ENCODE results near the gene ASTN1. TPM values are rescaled to one million over a fixed set of nuclear protein-coding genes. Genes with fewer than 3 reads are reported as not detected.

The ASTN1 gene
- total RNA-seq, 4 donors from 2014 or later, result 1.2 to 2.2 (median 1.6) TPM

DNA sequence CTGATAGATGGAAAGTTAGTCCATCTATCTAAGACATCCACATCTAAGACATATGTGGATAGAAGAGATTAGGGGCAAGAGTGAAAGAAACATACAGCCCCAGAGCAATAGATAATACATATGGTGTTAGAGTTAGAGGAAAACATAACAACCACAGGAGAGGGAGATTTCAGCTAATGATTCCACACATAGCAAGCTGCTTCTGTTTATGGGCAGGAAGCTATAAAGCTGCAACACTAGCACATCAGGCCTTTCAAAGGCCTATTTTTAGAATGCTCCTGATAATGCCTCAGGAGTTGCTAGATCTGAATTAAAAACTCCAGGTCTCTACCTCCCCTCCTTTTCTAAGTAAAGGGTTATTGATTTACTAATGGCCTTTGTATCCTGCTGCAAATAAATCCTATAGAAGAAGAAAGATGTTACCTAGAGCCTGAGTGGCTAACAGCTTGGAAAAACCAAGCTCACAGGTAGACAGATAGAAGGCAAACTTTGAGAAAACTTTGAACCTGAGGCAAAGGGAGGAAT lies 42.4 kb upstream of the ASTN1 start:
- Histone ChIP-seq H3K27me3 (no peaks in the 10 kb centered on the region), H3K4me3 (no peak overlapping the region), H3K4me1 (peaks cover 19 to 47% (median 30%) of the 10 kb centered on the region in 4 donors), H3K27ac (replicated peaks in 1 of 4) (no peak overlapping the region), H3K36me3 (no peaks in the 10 kb centered on the region), H3K9me3 (no peaks in the 10 kb centered on the region)
- DNase-seq (ENCODE audit: extremely low spot score), result no peak
- intact Hi-C loops (cut with DNase I), result no loop called here
- TF ChIP-seq, protein P1, sequence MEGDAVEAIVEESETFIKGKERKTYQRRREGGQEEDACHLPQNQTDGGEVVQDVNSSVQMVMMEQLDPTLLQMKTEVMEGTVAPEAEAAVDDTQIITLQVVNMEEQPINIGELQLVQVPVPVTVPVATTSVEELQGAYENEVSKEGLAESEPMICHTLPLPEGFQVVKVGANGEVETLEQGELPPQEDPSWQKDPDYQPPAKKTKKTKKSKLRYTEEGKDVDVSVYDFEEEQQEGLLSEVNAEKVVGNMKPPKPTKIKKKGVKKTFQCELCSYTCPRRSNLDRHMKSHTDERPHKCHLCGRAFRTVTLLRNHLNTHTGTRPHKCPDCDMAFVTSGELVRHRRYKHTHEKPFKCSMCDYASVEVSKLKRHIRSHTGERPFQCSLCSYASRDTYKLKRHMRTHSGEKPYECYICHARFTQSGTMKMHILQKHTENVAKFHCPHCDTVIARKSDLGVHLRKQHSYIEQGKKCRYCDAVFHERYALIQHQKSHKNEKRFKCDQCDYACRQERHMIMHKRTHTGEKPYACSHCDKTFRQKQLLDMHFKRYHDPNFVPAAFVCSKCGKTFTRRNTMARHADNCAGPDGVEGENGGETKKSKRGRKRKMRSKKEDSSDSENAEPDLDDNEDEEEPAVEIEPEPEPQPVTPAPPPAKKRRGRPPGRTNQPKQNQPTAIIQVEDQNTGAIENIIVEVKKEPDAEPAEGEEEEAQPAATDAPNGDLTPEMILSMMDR (IDR thresholded peaks at IDR 0.05), result no peak
- TF ChIP-seq POLR2A (IDR thresholded peaks at IDR 0.05; ENCODE audit: low read depth), result no peak

DNA sequence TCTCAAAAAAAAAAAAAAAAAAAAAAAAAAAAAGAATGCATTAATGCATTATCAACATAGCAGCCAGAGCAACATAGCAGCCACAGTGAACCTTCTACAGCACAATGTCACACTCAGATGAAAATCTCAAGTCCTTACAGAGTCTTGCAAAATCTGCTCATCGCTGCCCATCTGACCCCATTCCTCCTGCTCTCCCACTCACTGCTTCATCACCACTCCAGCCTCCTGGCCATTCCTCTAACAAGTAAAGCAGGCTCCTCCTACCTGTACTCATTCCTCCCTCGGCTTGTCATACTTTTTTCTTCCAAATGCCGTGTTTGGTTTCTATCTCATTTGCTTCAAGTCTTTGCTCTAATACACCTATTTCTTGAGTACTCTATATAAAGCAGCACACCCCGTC lies 35.8 kb upstream of the ASTN1 start:
- Histone ChIP-seq H3K4me3 (no peak overlapping the region), H3K27me3 (no peaks in the 10 kb centered on the region), H3K36me3 (no peaks in the 10 kb centered on the region), H3K27ac (replicated peaks in 1 of 4) (no peak overlapping the region), H3K9me3 (no peaks in the 10 kb centered on the region), H3K4me1 (no peaks in the 10 kb centered on the region)
- WGBS, result 86% methylated on average over 4 of the region's 4 CpGs
- TF ChIP-seq POLR2A (IDR thresholded peaks at IDR 0.05; ENCODE audit: low read depth), result no peak
- TF ChIP-seq, protein P1 (IDR thresholded peaks at IDR 0.05), result no peak
- no peak for TF ChIP-seq EP300 (IDR thresholded peaks at IDR 0.05)
- TF ChIP-seq POLR2AphosphoS5 (IDR thresholded peaks at IDR 0.05), result no peak
- DNase-seq (ENCODE audit: extremely low spot score), result no peak
- intact Hi-C loops (cut with DNase I), result no loop called here

DNA sequence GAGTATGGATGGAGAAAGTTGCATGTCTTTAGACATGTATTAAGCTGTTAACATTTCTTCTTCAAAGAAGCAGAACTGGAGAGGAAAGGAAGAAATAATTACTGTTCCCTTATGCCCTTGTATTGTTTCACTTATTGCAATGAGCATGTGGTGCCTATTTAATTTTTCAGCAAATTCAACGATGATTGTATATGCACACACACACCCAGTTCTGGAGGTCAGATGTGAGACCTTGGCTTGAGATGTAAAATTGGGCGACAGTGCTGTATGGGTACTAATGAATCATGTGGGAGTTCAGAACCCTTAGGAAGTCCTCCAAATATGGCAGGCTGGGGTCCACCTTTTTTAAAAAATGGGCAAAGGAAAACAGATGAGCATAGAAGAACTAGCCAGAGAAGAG lies 33.7 kb upstream of the ASTN1 start:
- no peak for DNase-seq (ENCODE audit: extremely low spot score)
- H3K4me3 ChIP-seq, result no peak overlapping the region
- intact Hi-C loops (cut with DNase I), result no loop called here
- TF ChIP-seq EP300 (IDR thresholded peaks at IDR 0.05) (no peak), POLR2AphosphoS5 (IDR thresholded peaks at IDR 0.05) (no peak), POLR2A (IDR thresholded peaks at IDR 0.05; ENCODE audit: low read depth) (no peak)
- TF ChIP-seq, protein P1 (IDR thresholded peaks at IDR 0.05), result no peak
- H3K27me3 ChIP-seq, result no peaks in the 10 kb centered on the region
- no peaks in the 10 kb centered on the region for H3K36me3 ChIP-seq
- H3K27ac ChIP-seq (replicated peaks in 1 of 4), result no peak overlapping the region
- no peaks in the 10 kb centered on the region for H3K9me3 ChIP-seq
- WGBS, result 90% methylated on average over 2 of the region's 2 CpGs
- H3K4me1 ChIP-seq, result no peaks in the 10 kb centered on the region

DNA sequence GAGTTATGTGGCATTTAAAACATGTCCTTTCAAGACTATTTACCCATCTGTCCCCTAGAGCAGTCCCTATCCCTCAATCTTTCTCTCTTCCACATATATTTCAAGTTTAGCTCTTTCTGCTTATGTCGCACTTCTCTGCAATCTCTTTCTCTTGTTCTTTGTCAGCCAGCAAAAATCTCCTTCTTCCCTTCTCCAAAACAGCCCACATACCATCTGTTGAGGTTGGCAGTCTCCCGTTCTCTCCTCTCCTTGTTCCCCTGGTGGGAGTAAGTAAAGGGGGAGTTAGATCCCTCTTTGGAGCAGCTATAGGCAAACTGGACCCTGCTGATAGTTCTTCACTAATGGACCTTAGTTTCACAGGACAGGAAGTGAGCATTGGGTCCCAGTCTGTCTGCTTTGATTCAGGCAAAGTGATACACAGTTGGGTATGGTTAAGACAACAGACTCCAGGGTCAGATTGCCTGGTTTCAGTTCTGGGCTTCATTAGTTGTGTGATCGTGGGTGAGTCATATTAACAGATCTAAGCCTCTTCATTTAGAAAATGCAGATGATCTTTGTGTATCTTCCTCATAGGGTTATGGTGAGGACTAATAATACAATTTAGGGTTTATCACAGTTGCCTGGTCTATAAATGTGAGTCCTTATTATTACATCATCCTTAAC lies 25.9 kb upstream of the ASTN1 start:
- H3K36me3 ChIP-seq, result no peaks in the 10 kb centered on the region
- H3K9me3 ChIP-seq, result no peaks in the 10 kb centered on the region
- WGBS, result 79% methylated on average over 3 of the region's 3 CpGs
- DNase-seq (ENCODE audit: extremely low spot score), result no peak
- no peaks in the 10 kb centered on the region for H3K27me3 ChIP-seq
- H3K4me3 ChIP-seq, result no peak overlapping the region
- no peak overlapping the region for H3K27ac ChIP-seq (replicated peaks in 1 of 4)
- intact Hi-C loops (cut with DNase I), result no loop called here
- H3K4me1 ChIP-seq, result peaks cover 0 to 14% (median 3%) of the 10 kb centered on the region in 4 donors
- TF ChIP-seq, protein P1 (IDR thresholded peaks at IDR 0.05), result no peak
- TF ChIP-seq EP300 (IDR thresholded peaks at IDR 0.05), result no peak
- TF ChIP-seq POLR2AphosphoS5 (IDR thresholded peaks at IDR 0.05), result no peak
- TF ChIP-seq POLR2A (IDR thresholded peaks at IDR 0.05; ENCODE audit: low read depth), result no peak

DNA sequence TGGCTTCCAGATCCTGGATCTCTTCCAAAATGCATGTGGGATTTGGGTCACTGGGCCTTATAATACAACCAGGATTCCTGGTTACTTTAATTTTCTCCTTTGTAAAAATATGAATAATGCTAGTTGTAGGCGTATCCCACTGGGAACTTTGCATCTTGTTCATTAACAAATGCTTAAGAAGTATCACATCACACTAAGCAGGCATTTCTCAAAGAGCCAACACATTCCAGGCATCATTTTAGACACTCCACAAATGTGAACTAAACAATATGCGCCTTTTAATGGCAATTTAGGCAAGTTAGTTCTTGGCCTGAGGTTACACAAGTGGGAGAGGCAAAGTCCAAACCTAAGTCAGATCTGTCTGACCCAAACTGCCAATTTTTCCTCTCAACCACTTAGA lies 22.1 kb upstream of the ASTN1 start:
- Histone ChIP-seq H3K36me3 (no peaks in the 10 kb centered on the region), H3K27me3 (peaks cover 0 to 4% (median 0%) of the 10 kb centered on the region in 4 donors), H3K4me3 (no peak overlapping the region), H3K27ac (replicated peaks in 1 of 4) (no peak overlapping the region), H3K9me3 (no peaks in the 10 kb centered on the region), H3K4me1 (peaks cover 0 to 19% (median 7%) of the 10 kb centered on the region in 4 donors)
- DNase-seq (ENCODE audit: extremely low spot score), result no peak
- 100% methylated on average over 2 of the region's 2 CpGs for WGBS
- intact Hi-C loops (cut with DNase I), result loop anchor here (10.0 kb wide), 1 partner anchor 758 kb away; no protein-coding TSS in a partner anchor
- TF ChIP-seq, protein P1 (IDR thresholded peaks at IDR 0.05), result no peak
- no peak for TF ChIP-seq EP300 (IDR thresholded peaks at IDR 0.05)
- no peak for TF ChIP-seq POLR2A (IDR thresholded peaks at IDR 0.05; ENCODE audit: low read depth)
- TF ChIP-seq POLR2AphosphoS5 (IDR thresholded peaks at IDR 0.05), result no peak
